Heart right ventricle (tissue), 16 donors: ENCODE results near the gene SMYD2. TPM values are rescaled to one million over a fixed set of nuclear protein-coding genes. Genes with fewer than 3 reads are reported as not detected.
A peak's percentile ranks its signal among the peaks of the same experiment; 100 is the strongest.

ENCODE experiments used
- ATAC-seq, 8 donors: fragments of 200-7000 bp; cut with Tn5 transposase; one replicate each; pipeline ENCODE4 v1.9.1; 2020; ENCODE audit warnings: mild to moderate bottlenecking in 8 of 8, moderate library complexity in 8 of 8, moderate number of reproducible peaks in 1 of 8
- DNase-seq, 2 donors: peaks; one replicate each; pipeline ENCODE4 v3.0.0-alpha.2; 2020
- H3K27ac ChIP-seq, 10 donors: fragments of 200-600 bp; sonication (generic) in 2 of 10; one replicate each; pipeline versions ENCODE4 v1.5.0 to v1.8.0; 2020 to 2022; ENCODE audit warnings: mild to moderate bottlenecking in 3 of 10
- H3K27me3 ChIP-seq, 7 donors: fragments of 200-600 bp; one replicate each; pipeline ENCODE4 v1.8.0; 2021 to 2022; ENCODE audit warnings: mild to moderate bottlenecking in 2 of 7
- H3K36me3 ChIP-seq, 9 donors: fragments of 200-600 bp; sonication (generic) in 1 of 9; one replicate each; pipeline versions ENCODE4 v1.5.0 to v1.8.0; 2020 to 2022; ENCODE audit warnings: mild to moderate bottlenecking in 2 of 9
- H3K4me1 ChIP-seq, 9 donors: fragments of 200-600 bp; sonication (generic) in 1 of 9; one replicate each; pipeline versions ENCODE4 v1.5.0 to v1.8.0; 2020 to 2022; ENCODE audit warnings: mild to moderate bottlenecking in 4 of 9
- H3K4me3 ChIP-seq, 10 donors: fragments of 200-600 bp; sonication (generic) in 2 of 10; one replicate each; pipeline versions ENCODE4 v1.5.0 to v1.8.0; 2020 to 2022; ENCODE audit warnings: mild to moderate bottlenecking in 7 of 10, moderate library complexity in 2 of 10
- H3K9me3 ChIP-seq, 11 donors: fragments of 200-600 bp in 10 of 11; sonication (generic) in 2 of 11; one replicate each; pipeline versions ENCODE4 v1.5.0 to v1.8.0; 2013 to 2022; ENCODE audit warnings: mild to moderate bottlenecking in 2 of 11, control low read depth in 1 of 11, moderate library complexity in 1 of 11
- WGBS, 2 donors: extraction: QIAGEN DNeasy Blood & Tissue Kit; methylation state at CpG; one replicate each; pipeline ENCODE4 v1.1.7; 2013; ENCODE audit warnings: inconsistent platforms in 1 of 2; 5-methylcytosine and 5-hydroxymethylcytosine counted together
- intact Hi-C, 10 donors: fragments of 100-400 bp; cut with DNase I; formaldehyde crosslinking; loops; one replicate each; pipeline versions ENCODE4 v1.11.1 to v1.14.2; 2022
- polyA plus RNA-seq, 2 donors: library from polyadenylated mRNA; stranded (reverse); fragments of 200-250 nt; gene quantifications; one replicate each; pipeline ENCODE4 v1.2.3, GENCODE V29; 2013
- total RNA-seq, 10 donors: library from RNA; stranded (reverse); fragmentation: NEBNext Ultra II Directional in 3 of 10; extraction: Animal tissue kit (Norgen Biotek cat#: 25700) in 3 of 10; gene quantifications; one replicate each; pipeline versions ENCODE4 v1.2.1 to v1.2.4, GENCODE V29; 2021 to 2023
- TF ChIP-seq, protein P1 (sequence below), 9 donors: fragments of 200-600 bp; sonication (generic) in 2 of 9; IDR thresholded peaks; one replicate each; pipeline versions ENCODE4 v1.5.0 to v1.8.0; 2021 to 2022; ENCODE audit warnings: antibody characterized with exemption in 9 of 9, mild to moderate bottlenecking in 5 of 9, moderate library complexity in 1 of 9
- donor health status: Arrhythmogenic right ventricular cardiomyopathy.
- donor health status: ischemic (EF 13 %, LVEDD 7.1; RV severe dilation, severe dysfunction).
- donor health status: healthy with polysubstance abuse.
- donor health status: DM: no; HTN: yes; CAD: no.
- donor health status: DM: no; HTN: no; CAD: no.
- donor health status: ischemic (EF 25% LVEDD 6.9; RV normal size, moderate dysfunction).
- donor health status: ischemic (EF 25% LVEDD 5.7; RV mildly dilated, moderate dysfunction).
- donor health status: healthy.
- donor health status: DM: yes; HTN: yes; CAD: no.
- donor health status: Ischemic cardiomyopathy.
- donor health status: ischemic (EF 35%, LVEDD 5.7; RV mildly dilated, moderate dysfunction).
- donor health status: nonischemic (EF 11% LVEDD 7.7; RV severe dilation, severe dysfunction).
- donor health status: DM: yes; HTN: yes; CAD: no.
- donor health status: PGD.
- donor health status: ischemic (EF 29% LVEDD 5.4; RV normal size, mild dysfunction).
- donor health status: nonischemic (EF 23%, LVEDD 6.1; RV moderate dilation, normal function).

Gene SMYD2
- total and polyA plus RNA-seq, 12 donors, result 97.3 to 438 (median 292) TPM

DNA sequence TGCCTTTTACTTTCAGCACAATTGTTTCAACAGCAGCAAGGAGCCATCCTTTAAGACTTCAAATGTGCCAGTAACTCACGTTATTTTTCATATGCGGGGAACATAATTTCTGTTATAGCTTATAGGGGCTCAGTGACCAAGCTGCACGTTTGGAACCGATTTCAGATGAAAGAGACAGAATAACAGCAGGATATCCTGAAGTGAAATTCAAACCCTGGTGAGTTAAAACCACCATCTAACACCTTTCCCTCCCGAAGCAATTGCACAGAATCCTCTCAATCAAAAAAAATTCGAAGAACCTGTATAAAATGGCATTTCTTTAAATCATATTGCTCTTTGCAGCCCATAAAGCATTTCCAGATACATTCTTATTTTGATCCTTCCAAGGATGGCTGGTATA, 6.9 kb downstream of the SMYD2 start:
- WGBS, 2 donors, result 70 to 77% methylated on average over 6 of the region's 6 CpGs
- Histone ChIP-seq H3K36me3 (peaks cover 0 to 14% (median 0%) of the 10 kb centered on the region in 9 donors), H3K9me3 (no peaks in the 10 kb centered on the region), H3K27me3 (no peaks in the 10 kb centered on the region), H3K4me3 (no peak overlapping the region), H3K27ac (peak overlapping the region in 2 of 10 donors; percentile 13 to 30), H3K4me1 (peaks cover 0 to 67% (median 42%) of the 10 kb centered on the region in 9 donors)
- ATAC-seq (no peak), DNase-seq (no peak)
- TF ChIP-seq, protein P1, sequence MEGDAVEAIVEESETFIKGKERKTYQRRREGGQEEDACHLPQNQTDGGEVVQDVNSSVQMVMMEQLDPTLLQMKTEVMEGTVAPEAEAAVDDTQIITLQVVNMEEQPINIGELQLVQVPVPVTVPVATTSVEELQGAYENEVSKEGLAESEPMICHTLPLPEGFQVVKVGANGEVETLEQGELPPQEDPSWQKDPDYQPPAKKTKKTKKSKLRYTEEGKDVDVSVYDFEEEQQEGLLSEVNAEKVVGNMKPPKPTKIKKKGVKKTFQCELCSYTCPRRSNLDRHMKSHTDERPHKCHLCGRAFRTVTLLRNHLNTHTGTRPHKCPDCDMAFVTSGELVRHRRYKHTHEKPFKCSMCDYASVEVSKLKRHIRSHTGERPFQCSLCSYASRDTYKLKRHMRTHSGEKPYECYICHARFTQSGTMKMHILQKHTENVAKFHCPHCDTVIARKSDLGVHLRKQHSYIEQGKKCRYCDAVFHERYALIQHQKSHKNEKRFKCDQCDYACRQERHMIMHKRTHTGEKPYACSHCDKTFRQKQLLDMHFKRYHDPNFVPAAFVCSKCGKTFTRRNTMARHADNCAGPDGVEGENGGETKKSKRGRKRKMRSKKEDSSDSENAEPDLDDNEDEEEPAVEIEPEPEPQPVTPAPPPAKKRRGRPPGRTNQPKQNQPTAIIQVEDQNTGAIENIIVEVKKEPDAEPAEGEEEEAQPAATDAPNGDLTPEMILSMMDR (IDR thresholded peaks at IDR 0.05), result no peak
- intact Hi-C loops, result no loop called here

DNA sequence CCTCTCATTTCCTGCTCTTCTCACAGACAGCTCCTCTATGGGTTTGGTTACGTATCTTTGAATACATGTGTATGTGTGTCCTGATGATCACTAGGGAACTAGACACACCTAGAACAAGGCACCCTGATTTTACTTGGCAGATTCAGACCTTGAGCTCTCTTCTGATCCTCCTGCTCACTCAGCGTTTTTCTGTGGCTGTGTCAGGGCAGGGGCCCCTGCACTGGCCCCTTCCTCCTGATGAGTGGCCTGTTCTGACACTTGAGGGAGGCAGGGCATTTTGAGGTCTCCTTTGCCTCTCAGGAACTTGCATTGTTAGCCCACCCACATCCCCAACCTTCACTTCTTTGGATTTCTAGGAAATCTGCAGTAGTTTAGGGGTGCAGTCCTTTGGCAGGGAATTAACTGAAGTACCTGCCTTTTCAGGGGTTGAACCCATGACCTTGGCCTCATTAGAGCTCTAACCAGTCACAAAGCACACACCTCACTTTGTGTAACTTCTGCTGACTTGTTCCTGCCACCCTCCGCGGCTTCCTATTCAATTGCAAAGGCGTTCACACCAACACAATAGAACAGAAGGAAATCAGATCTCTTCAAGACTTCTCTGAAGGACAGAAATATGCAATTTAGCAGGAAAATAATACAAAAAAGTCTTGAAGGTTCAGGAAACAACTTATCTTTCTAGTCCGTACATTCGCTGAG, 8.8 kb downstream of the SMYD2 start:
- TF ChIP-seq, protein P1 (IDR thresholded peaks at IDR 0.05), result no peak
- ATAC-seq (peak in 5 of 8 donors; percentile 13 to 59 (median 44)), DNase-seq (no peak)
- Histone ChIP-seq H3K9me3 (no peaks in the 10 kb centered on the region), H3K4me3 (no peak overlapping the region), H3K27me3 (no peaks in the 10 kb centered on the region), H3K36me3 (peaks cover 0 to 14% (median 0%) of the 10 kb centered on the region in 9 donors), H3K4me1 (peaks cover 0 to 60% (median 35%) of the 10 kb centered on the region in 9 donors), H3K27ac (peak overlapping the region in 8 of 10 donors; percentile 15 to 81 (median 60))
- intact Hi-C loops, result no loop called here
- WGBS, 2 donors, result 36 to 41% methylated on average over 7 of the region's 7 CpGs

DNA sequence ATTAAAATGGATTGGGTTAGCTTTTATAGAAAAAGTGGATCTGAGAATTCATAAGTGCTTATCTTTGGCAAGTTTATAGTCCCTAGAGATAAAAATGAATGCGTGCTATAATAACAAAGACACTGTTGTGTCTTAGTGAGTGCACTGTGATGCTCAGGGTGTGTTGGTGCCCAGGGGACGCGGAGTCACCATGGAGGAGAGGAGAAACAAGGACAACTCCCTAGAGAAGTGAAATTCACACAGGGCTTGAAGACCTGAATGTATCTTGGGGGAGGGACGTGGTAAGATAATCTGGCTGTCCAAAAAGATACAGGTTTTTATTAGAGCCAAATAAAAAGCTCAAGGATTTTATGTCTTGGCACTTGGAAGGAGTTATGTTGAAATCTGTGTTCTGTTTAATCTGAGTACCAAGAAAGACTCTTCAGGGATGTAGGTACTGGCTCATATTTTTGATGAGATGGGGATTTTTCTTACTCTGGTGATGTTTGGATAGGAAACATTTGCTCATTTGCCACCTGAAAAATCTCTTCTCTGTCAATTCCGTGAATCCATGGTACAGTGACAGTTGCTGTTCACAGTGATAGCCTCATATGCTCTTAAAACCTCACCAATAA, 9.6 kb downstream of the SMYD2 start:
- Histone ChIP-seq H3K27ac (peak overlapping the region in 8 of 10 donors; percentile 15 to 81 (median 60)), H3K4me1 (peaks cover 0 to 65% (median 40%) of the 10 kb centered on the region in 9 donors), H3K36me3 (peaks cover 0 to 14% (median 0%) of the 10 kb centered on the region in 9 donors), H3K9me3 (no peaks in the 10 kb centered on the region), H3K27me3 (no peaks in the 10 kb centered on the region), H3K4me3 (no peak overlapping the region)
- intact Hi-C loops, result no loop called here
- TF ChIP-seq, protein P1 (IDR thresholded peaks at IDR 0.05), result no peak
- 41 to 43% methylated on average over 5 of the region's 5 CpGs for WGBS, 2 donors
- peak in 6 of 8 donors; percentile 48 to 67 (median 54) for ATAC-seq
- DNase-seq, result no peak

DNA sequence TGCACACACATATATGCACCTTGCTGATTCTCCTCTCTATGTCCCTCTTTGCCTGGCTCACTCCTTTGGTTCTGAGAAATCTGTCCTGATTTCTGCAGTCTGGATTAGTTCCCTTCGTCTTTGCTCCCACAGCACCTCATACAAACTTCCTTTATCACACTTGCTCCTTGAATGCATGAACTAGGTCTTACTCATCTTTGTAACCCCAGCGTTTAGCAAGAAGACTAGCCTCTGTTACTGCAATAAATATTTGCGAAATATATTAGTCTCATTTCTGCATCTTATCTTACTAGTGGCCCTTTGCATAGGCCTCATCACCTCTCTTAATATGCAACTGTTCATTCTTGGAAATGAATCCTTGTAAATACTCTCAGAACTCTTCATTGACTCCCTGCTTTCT, 11.4 kb downstream of the SMYD2 start:
- Histone ChIP-seq H3K36me3 (peaks cover 0 to 11% (median 0%) of the 10 kb centered on the region in 9 donors), H3K27me3 (no peaks in the 10 kb centered on the region), H3K4me1 (peaks cover 0 to 74% (median 52%) of the 10 kb centered on the region in 9 donors), H3K9me3 (no peaks in the 10 kb centered on the region), H3K4me3 (no peak overlapping the region), H3K27ac (no peak overlapping the region)
- TF ChIP-seq, protein P1 (IDR thresholded peaks at IDR 0.05), result no peak
- 75 to 76% methylated on average over 3 of the region's 3 CpGs for WGBS, 2 donors
- DNase-seq, result no peak
- no peak for ATAC-seq
- intact Hi-C loops, result no loop called here
